Measurements from ENCODE around the gene MTX1. TPM values are rescaled to one million over a fixed set of nuclear protein-coding genes. Genes with fewer than 3 reads are reported as not detected.
"Not testable (repeated sequence)": the region's sequence is repeated elsewhere in the genome, so short reads cannot be mapped to it uniquely, and the experiment has no call there.

Gene MTX1
- total RNA-seq, 1 experiment from 2014 or later, result 58.9 TPM

DNA sequence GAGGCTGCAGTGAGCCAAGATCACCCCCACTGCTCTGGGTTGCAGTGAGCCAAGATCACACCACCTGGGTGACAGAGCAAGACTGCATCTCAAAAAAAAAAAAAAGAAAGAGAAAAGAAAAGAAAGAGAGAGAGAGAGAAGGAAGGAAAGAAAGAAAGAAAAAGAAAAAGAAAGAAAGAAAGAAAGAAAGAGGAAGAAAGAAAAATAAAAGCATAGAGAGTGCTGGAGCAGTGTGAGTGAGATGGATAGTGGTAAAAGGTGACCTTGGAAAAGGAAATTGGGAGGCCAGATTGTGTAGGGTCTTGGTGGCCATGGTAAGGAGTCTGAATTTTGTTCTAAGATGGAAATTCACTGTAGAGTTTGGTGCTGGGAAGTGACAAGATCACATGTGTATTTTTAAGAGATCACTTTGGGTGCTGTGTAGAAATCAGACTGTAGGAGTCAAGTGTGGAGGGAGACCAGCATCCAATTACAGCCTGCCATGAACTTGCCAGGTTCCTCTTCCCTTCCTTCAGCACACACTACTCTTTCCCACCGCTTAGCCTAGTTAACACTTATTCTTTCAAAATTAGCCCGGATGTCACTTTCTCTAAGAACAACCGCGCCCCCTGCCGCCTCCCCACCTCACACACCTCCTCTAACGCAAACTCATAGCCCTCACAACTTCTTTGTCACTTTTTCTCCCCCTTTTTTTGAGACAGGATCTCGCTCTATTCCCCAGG, 17.9 kb downstream of the MTX1 start:
- intact Hi-C loops (cut with micrococcal nuclease; ENCODE audit: unreplicated experiment), result loop anchor here (1.0 kb wide), 2 partner anchors 19 to 50 kb away; partner anchors contain the start of gene THBS3
- TF ChIP-seq, protein P1, sequence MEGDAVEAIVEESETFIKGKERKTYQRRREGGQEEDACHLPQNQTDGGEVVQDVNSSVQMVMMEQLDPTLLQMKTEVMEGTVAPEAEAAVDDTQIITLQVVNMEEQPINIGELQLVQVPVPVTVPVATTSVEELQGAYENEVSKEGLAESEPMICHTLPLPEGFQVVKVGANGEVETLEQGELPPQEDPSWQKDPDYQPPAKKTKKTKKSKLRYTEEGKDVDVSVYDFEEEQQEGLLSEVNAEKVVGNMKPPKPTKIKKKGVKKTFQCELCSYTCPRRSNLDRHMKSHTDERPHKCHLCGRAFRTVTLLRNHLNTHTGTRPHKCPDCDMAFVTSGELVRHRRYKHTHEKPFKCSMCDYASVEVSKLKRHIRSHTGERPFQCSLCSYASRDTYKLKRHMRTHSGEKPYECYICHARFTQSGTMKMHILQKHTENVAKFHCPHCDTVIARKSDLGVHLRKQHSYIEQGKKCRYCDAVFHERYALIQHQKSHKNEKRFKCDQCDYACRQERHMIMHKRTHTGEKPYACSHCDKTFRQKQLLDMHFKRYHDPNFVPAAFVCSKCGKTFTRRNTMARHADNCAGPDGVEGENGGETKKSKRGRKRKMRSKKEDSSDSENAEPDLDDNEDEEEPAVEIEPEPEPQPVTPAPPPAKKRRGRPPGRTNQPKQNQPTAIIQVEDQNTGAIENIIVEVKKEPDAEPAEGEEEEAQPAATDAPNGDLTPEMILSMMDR (IDR thresholded peaks at IDR 0.05; ENCODE audit: unreplicated experiment), result peak; percentile 65
- CTCF ChIA-PET, result interaction anchor here (0.6 to 1.5 kb wide), 7 partner anchors 17 to 562 kb away, joined by 3 to 16 read pairs (median 3); partner anchors contain the start of genes KRTCAP2 and THBS3
- Mint-ChIP-seq H3K27me3 (ENCODE audit: unreplicated experiment) (peaks cover 4% of the 10 kb centered on the region), H3K27ac (ENCODE audit: unreplicated experiment) (peak overlapping the region; percentile 70), H3K4me3 (ENCODE audit: low read depth, unreplicated experiment) (peak overlapping the region; percentile 72), H3K36me3 (ENCODE audit: insufficient read depth, unreplicated experiment) (peaks cover 26% of the 10 kb centered on the region), H3K4me1 (ENCODE audit: low read depth, unreplicated experiment) (peaks cover 12% of the 10 kb centered on the region), H3K9me3 (ENCODE audit: low read depth, unreplicated experiment) (no peaks in the 10 kb centered on the region)
- BruUV-seq (replicated peaks), result no TSS peak
- DNase-seq, result peak; percentile 85

DNA sequence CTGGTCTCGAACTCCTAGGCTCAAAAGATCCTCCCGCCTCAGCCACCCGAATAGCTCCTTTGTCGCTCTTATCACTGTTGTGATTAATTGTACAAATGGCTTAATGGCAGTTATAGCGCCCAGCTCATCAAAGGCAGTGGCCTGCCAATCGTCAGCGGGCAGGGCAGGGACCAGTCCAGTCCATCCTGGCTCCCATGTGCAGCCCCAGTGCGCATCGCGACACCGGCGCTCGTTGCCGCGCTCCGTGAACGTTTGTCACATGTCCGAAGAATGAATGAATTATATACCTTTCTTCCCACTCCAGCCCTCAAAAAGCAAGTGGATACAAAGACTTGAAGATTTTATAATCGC, 18.4 kb downstream of the MTX1 start:
- Mint-ChIP-seq H3K4me1 (ENCODE audit: low read depth, unreplicated experiment) (peaks cover 12% of the 10 kb centered on the region), H3K36me3 (ENCODE audit: insufficient read depth, unreplicated experiment) (peaks cover 27% of the 10 kb centered on the region)
- CTCF ChIA-PET, result interaction anchor here (0.6 to 1.5 kb wide), 8 partner anchors 18 to 561 kb away, joined by 3 to 16 read pairs (median 4); partner anchors contain the start of genes KRTCAP2 and THBS3

DNA sequence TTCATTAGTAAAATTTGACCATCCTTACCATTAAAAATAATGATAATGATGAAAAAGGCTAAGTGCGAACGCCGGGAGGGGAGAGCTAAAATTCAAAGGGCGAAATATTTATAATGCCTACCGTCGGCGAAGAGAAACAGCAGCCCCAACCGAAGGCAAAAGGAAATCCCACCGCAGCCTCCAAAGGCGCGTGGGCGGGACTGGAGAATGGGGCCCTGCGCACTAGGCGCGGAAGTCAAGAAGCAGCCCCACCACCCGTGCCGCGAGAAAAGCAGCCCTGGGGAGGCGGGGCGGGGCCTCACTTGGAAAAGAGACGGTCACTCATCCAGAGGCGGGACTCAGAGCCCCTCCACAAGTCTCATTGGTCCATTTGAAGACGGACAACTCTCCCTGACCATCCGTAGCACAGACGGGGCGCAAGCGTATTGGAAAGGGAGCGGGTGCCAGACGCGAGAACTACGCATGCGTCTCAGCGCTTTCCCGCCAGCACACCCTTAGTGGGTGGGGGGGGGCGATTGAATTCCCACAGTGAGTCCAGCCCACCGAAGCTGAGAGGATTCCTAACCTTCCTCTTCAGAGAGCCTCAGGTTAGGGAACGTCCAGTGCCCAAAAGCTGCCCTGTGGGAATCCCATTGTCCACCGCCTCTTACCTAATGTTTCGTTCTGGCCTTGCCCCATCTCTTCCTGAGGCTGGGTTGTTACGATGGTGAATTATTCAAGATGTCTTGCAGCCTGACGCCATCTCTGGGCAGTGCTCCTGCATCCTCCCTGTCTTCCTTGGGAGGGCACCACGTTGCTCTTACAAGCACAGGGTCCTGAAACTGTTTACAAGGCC, 19.0 kb downstream of the MTX1 start:
- TF ChIP-seq, protein P1 (IDR thresholded peaks at IDR 0.05; ENCODE audit: unreplicated experiment), result no peak
- Mint-ChIP-seq H3K9me3 (ENCODE audit: low read depth, unreplicated experiment) (no peaks in the 10 kb centered on the region), H3K36me3 (ENCODE audit: insufficient read depth, unreplicated experiment) (peaks cover 27% of the 10 kb centered on the region), H3K4me1 (ENCODE audit: low read depth, unreplicated experiment) (peaks cover 12% of the 10 kb centered on the region), H3K27ac (ENCODE audit: unreplicated experiment) (peak overlapping the region; percentile 70), H3K27me3 (ENCODE audit: unreplicated experiment) (peaks cover 10% of the 10 kb centered on the region), H3K4me3 (ENCODE audit: low read depth, unreplicated experiment) (peak overlapping the region; percentile 72)
- peak; percentile 99 for DNase-seq
- intact Hi-C loops (cut with micrococcal nuclease; ENCODE audit: unreplicated experiment), result no loop called here
- CTCF ChIA-PET, result interaction anchor here (0.6 to 1.5 kb wide), 5 partner anchors 18 to 56 kb away, joined by 3 to 16 read pairs (median 5); partner anchors contain the start of genes KRTCAP2 and THBS3
- TSS peak; percentile 96 for BruUV-seq (replicated peaks)

More for the DNA sequence above, 18.4 kb downstream of the MTX1 start:
- BruUV-seq (replicated peaks), result TSS peak; percentile 89
- peak; percentile 67 for DNase-seq
- Mint-ChIP-seq H3K4me3 (ENCODE audit: low read depth, unreplicated experiment) (peak overlapping the region; percentile 72), H3K9me3 (ENCODE audit: low read depth, unreplicated experiment) (no peaks in the 10 kb centered on the region), H3K27me3 (ENCODE audit: unreplicated experiment) (peaks cover 9% of the 10 kb centered on the region), H3K27ac (ENCODE audit: unreplicated experiment) (peak overlapping the region; percentile 70)
- intact Hi-C loops (cut with micrococcal nuclease; ENCODE audit: unreplicated experiment), result loop anchor here (1.0 kb wide), 2 partner anchors 20 to 51 kb away; partner anchors contain the start of gene THBS3
- TF ChIP-seq, protein P1 (IDR thresholded peaks at IDR 0.05; ENCODE audit: unreplicated experiment), result no peak

DNA sequence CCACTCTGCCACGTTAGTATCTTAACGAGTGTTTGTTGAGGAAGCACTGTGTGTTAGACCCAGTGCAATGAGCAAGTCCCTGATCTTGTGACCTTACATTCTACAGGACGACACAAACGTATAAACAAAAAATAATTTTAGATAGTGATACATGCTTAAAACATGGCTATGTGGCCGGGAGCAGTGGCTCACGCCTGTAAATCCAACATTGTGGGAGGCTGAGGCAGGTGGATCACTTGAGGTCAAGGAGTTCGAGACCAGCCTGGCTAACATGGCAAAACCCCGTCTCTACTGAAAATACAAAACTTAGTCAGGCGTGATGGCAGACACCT, 19.6 kb downstream of the MTX1 start:
- peak overlapping the region; percentile 72 for H3K4me3 Mint-ChIP-seq (ENCODE audit: low read depth, unreplicated experiment)

DNA sequence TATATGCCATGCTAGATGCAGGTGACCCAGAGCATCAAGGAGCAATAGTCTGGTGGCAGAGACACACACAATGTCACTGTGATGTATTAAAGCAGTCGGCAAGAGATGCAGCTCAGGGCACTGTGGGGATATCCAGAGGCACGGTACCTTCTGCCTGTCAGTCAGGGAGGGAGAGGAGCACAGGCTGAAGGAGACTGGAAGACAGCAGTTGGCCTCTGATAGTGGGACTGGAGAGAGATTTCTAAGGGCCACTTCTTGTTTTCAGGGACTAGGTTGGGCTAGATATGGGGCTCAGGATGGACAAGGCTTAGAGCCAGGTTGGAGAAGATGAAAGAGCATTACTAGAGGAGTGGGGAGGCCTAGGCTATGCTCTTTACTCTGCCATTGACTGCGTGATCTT, 22.8 kb downstream of the MTX1 start:
- CTCF ChIA-PET, result interaction anchor here (0.8 kb wide), 1 partner anchor 20 kb away, joined by 3 read pairs; no protein-coding TSS in a partner anchor
- H3K27ac Mint-ChIP-seq (ENCODE audit: unreplicated experiment); intact Hi-C loops (cut with micrococcal nuclease; ENCODE audit: unreplicated experiment); H3K9me3 Mint-ChIP-seq (ENCODE audit: low read depth, unreplicated experiment); H3K4me3 Mint-ChIP-seq (ENCODE audit: low read depth, unreplicated experiment); BruUV-seq (replicated peaks); DNase-seq; H3K4me1 Mint-ChIP-seq (ENCODE audit: low read depth, unreplicated experiment); H3K27me3 Mint-ChIP-seq (ENCODE audit: unreplicated experiment): not testable (repeated sequence)
- H3K36me3 Mint-ChIP-seq (ENCODE audit: insufficient read depth, unreplicated experiment), result peaks cover 22% of the 10 kb centered on the region

More for the DNA sequence above, 19.6 kb downstream of the MTX1 start:
- Mint-ChIP-seq H3K4me1 (ENCODE audit: low read depth, unreplicated experiment) (peaks cover 12% of the 10 kb centered on the region), H3K27ac (ENCODE audit: unreplicated experiment) (peak overlapping the region; percentile 70), H3K9me3 (ENCODE audit: low read depth, unreplicated experiment) (no peaks in the 10 kb centered on the region), H3K36me3 (ENCODE audit: insufficient read depth, unreplicated experiment) (peaks cover 27% of the 10 kb centered on the region), H3K27me3 (ENCODE audit: unreplicated experiment) (peaks cover 10% of the 10 kb centered on the region)
- BruUV-seq (replicated peaks), result no TSS peak
- intact Hi-C loops (cut with micrococcal nuclease; ENCODE audit: unreplicated experiment), result no loop called here
- no peak for DNase-seq
- TF ChIP-seq, protein P1 (IDR thresholded peaks at IDR 0.05; ENCODE audit: unreplicated experiment), result no peak
- CTCF ChIA-PET, result no interaction called here

Measured in Calu3 (cell line).